Rectal smooth muscle tissue (tissue), 1 donor: ENCODE data around the gene POLE.

ENCODE experiments used
- H3K27ac ChIP-seq: one replicate; pipeline ENCODE4 v1.7.0; 2013; ENCODE audit warnings: low read depth, low read length, inconsistent platforms
- H3K27me3 ChIP-seq: one replicate; pipeline ENCODE4 v1.7.0; 2013; ENCODE audit warnings: low read length; ENCODE audit not compliant: control insufficient read depth, insufficient read depth
- H3K36me3 ChIP-seq: one replicate; pipeline ENCODE4 v1.7.0; 2013; ENCODE audit warnings: low read length; ENCODE audit not compliant: control insufficient read depth, insufficient read depth
- H3K4me1 ChIP-seq: one replicate; pipeline ENCODE4 v1.7.0; 2013; ENCODE audit warnings: low read length; ENCODE audit not compliant: control insufficient read depth, insufficient read depth
- H3K4me3 ChIP-seq: one replicate; pipeline ENCODE4 v1.7.0; 2013; ENCODE audit warnings: low read length
- H3K9ac ChIP-seq: one replicate; pipeline ENCODE4 v1.7.0; 2013; ENCODE audit warnings: low read length

The POLE gene

DNA sequence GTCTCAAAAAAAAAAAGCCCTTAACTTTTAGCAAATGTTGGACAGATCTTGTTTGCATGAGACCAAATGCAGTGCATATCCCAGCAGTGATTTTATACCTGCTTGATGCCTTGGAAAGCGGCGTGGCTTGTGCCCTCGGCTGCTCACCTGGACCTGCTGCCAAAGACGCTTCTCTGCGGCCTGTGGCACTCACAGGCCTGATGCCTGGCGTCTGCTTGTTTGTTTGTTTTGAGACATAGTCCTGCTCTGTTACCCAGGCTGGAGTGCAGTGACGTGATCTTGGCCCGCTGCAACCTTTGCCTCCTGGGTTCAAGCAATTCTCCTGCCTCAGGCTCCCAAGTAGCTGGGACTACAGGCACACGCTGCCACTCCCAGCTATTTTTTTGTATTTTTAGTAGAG is 28.7 kb upstream of the POLE start:
- H3K27ac ChIP-seq, result no peak overlapping the region
- H3K4me1 ChIP-seq, result peaks cover 4% of the 10 kb centered on the region
- no peak overlapping the region for H3K4me3 ChIP-seq
- H3K27me3 ChIP-seq, result no peaks in the 10 kb centered on the region
- no peak overlapping the region for H3K9ac ChIP-seq
- peaks cover 14% of the 10 kb centered on the region for H3K36me3 ChIP-seq

DNA sequence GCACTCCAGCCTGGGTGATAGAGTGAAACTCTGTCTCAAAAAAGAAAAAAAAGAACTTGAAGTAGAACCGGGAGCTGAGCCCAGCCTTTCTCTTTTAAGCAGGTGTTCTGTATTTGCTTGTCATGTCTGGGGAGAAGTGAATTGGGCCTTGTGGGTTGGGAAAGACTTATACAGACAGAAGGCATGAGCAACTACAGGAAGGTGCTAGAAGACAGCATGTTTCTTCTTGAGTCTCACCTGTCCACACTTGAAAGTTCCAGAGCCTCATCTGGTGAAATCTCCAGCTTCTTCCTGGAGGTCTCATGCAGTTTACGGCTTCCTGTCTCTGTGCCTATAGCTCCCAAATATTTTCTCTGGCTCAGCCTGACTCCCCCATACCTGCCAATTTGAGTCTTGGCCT is 26.0 kb upstream of the POLE start:
- Histone ChIP-seq H3K9ac (no peak overlapping the region), H3K36me3 (peaks cover 4% of the 10 kb centered on the region), H3K27me3 (no peaks in the 10 kb centered on the region), H3K4me1 (peaks cover 4% of the 10 kb centered on the region), H3K4me3 (no peak overlapping the region), H3K27ac (no peak overlapping the region)

DNA sequence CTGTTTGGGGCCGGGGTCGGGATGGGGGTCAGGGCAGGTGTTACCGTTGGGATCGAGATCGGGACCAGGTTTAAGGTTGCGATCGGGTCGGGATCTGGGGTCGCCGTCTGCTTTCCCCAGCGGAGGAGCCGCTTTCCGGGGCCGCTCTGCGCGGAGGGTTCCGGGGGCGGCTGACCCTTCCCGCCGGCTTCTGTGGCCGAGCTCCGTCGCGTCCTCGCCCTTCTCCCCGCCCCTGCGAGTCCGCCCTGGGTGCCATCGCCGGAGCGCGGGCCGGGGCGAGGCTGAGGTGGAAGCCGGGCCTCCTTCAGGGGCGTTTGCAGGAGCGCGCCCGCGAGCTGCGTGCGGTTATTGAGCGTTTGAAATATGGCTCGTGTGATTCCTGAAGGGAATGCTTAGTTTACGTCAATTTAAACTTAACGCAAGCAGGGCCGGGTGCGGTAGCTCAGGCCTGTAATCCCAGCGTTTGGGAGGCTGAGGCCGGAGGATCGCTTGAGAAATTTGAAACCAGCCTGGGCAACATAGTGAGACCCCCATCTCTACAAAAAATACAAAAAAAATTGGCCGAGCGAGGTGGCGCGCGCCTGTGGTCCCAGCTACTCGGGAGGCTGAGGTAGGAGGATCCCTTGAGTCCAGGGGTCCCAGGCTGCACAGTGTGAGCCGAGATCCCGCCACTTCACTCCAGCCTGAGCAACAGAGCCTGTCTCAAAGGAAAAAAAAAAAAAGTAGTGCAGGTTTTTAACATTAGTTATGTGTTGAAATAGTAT is 24.1 kb upstream of the POLE start:
- H3K27me3 ChIP-seq, result no peaks in the 10 kb centered on the region
- H3K4me1 ChIP-seq, result peaks cover 4% of the 10 kb centered on the region
- H3K9ac ChIP-seq, result peak overlapping the region; percentile 11
- H3K4me3 ChIP-seq, result peak overlapping the region; percentile 79
- no peak overlapping the region for H3K27ac ChIP-seq
- no peaks in the 10 kb centered on the region for H3K36me3 ChIP-seq

DNA sequence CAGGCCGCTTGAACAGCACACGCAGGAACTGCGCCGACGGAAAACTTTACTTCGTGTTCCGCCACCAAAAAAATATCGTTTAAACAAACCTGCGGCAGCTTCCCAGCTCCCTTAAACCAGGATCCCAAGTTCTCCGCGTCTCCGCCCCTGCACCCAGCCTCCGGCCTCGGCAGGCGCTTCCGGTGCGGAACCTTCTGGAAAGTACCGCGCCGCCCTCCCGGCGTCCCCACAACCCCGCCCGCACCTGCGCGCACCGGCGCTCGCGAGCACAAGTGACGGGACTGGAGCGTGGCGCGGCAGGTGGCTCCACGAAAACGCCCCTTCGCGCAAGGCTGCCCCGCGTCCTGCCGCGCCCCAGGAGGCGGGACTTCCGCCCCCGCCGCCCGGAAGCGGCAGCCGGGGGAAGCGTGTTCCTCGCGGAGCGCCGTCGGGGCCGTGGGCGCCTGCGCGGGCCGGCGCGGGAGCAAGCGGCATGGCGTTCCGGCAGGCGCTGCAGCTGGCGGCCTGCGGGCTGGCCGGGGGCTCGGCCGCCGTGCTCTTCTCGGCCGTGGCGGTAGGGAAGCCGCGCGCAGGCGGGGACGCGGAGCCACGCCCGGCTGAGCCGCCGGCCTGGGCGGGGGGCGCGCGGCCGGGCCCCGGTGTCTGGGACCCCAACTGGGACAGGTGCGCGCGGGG is 23.4 kb upstream of the POLE start, which contains the start of gene PGAM5:
PGAM5 (plus strand) TSS at position 438 of the 675 bp plus-strand sequence; CDS start at position 473, 35 bp downstream.
- H3K4me3 ChIP-seq, result peak within 1 kb of the TSS; percentile 79
- H3K27me3 ChIP-seq, result no peaks in the 10 kb centered on the region

DNA sequence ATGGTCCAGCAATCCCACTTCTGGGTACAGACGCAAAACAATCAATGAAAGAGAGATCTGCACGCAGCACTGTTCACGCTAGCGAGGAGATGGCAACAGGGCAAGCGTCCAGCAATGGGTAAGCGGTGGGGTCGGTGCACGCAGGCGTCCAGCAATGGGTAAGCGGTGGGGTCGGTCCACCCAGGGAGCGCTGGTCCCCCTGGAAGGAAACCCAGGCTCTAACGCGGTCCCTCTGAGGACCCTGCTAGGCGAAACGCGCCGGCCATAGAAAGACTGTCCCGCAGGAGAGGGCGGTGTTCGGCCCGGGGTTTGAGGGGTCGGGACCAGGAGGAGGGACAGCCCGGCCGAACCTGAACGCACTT is 22.9 kb upstream of the POLE start:
- no peaks in the 10 kb centered on the region for H3K36me3 ChIP-seq
- H3K27me3 ChIP-seq, result no peaks in the 10 kb centered on the region
- peak overlapping the region; percentile 79 for H3K4me3 ChIP-seq
- peak overlapping the region; percentile 70 for H3K27ac ChIP-seq
- H3K4me1 ChIP-seq, result peaks cover 4% of the 10 kb centered on the region
- H3K9ac ChIP-seq, result peak overlapping the region; percentile 83

More for the DNA sequence above, 23.4 kb upstream of the POLE start, which contains the start of gene PGAM5:
- Histone ChIP-seq H3K36me3 (no peaks in the 10 kb centered on the region), H3K27ac (peak within 1 kb of the TSS; percentile 70), H3K9ac (peak within 1 kb of the TSS; percentile 83), H3K4me1 (peaks cover 4% of the 10 kb centered on the region)

DNA sequence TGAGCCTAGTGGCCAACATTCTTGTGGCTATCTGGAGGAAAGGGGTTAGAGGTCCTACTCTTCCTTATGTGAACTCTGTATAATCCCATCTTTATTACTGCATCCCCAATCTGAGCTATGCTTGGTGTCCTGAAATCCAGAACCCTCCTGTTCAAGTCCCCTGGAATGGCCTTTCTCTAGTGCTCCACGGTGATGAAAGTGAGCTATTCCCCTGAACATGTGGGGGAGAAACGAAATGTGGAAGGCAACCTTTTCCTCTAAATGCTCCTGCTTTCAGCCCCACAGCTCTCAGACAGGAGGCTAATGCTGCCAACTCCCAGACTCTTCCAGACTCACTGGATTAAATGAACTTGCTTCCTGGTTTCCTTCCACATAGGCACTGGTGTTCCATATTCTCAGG is 21.0 kb upstream of the POLE start:
- Histone ChIP-seq H3K27me3 (no peaks in the 10 kb centered on the region), H3K4me3 (no peak overlapping the region), H3K9ac (no peak overlapping the region), H3K4me1 (peaks cover 4% of the 10 kb centered on the region), H3K27ac (no peak overlapping the region), H3K36me3 (peaks cover 4% of the 10 kb centered on the region)

DNA sequence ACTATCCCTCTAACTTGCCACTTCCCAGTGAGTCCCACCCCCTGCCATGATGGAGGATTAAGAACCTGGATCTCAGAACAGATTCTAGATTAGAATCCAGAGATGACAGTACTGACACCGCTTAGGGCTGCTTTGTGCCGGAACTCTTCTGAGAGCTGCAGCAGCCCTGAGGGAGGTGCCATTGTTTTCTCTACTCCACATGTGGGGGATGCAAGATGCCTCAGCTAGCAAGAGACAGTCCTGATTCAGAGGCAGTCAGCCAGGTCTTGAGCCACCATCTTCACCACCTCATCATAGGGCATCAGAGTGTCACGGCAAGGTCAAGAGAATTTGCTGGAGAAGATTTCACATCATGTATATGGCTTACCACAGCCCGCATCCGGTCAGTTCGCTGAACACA is 20.1 kb upstream of the POLE start:
- Histone ChIP-seq H3K4me1 (peaks cover 4% of the 10 kb centered on the region), H3K27ac (no peak overlapping the region), H3K9ac (no peak overlapping the region), H3K4me3 (no peak overlapping the region), H3K36me3 (peaks cover 4% of the 10 kb centered on the region), H3K27me3 (no peaks in the 10 kb centered on the region)

DNA sequence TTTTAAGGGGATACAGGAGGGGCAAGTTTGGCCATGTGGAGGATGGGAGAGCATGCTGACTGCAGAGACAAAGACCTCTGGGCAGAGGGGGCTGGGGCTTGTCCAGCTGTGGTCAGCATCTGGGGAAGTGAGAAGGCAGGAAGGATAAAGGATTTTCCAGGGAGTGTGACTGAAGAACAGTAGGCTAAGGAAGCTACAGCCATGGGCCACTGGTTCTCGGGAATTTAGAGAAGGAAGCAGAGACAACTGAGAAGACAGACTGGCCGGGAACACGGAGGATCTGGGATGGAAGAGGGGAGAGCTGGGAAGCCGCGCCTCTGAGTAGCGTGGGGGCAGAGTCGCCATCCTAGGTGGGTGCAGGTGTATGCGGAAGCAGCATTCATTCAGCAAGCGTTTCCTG is 16.5 kb upstream of the POLE start:
- H3K36me3 ChIP-seq, result peaks cover 4% of the 10 kb centered on the region
- H3K4me3 ChIP-seq, result no peak overlapping the region
- no peak overlapping the region for H3K27ac ChIP-seq
- H3K27me3 ChIP-seq, result no peaks in the 10 kb centered on the region
- no peak overlapping the region for H3K9ac ChIP-seq
- H3K4me1 ChIP-seq, result no peaks in the 10 kb centered on the region

DNA sequence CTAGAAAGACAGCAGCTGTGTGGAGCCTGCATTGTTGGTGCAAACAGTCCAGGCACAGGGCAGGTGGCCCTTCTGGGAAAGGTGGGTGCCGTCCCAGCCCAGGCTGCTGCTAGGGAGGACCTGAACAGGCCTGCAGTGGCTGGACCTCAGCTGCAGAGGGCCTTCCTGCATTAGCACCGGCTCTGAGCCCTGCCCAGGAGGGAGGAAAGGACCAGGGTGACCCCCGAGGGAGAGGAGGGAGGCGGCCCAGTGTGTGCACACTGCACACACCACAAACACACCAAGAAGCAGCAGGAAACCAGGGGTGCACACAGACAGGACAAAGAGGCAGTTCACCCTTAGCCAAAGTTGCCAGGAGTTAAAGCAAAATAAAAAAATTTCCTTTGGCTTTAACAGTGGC is 15.5 kb upstream of the POLE start:
- Histone ChIP-seq H3K9ac (no peak overlapping the region), H3K27me3 (no peaks in the 10 kb centered on the region), H3K4me1 (no peaks in the 10 kb centered on the region), H3K27ac (no peak overlapping the region), H3K36me3 (peaks cover 4% of the 10 kb centered on the region), H3K4me3 (no peak overlapping the region)

DNA sequence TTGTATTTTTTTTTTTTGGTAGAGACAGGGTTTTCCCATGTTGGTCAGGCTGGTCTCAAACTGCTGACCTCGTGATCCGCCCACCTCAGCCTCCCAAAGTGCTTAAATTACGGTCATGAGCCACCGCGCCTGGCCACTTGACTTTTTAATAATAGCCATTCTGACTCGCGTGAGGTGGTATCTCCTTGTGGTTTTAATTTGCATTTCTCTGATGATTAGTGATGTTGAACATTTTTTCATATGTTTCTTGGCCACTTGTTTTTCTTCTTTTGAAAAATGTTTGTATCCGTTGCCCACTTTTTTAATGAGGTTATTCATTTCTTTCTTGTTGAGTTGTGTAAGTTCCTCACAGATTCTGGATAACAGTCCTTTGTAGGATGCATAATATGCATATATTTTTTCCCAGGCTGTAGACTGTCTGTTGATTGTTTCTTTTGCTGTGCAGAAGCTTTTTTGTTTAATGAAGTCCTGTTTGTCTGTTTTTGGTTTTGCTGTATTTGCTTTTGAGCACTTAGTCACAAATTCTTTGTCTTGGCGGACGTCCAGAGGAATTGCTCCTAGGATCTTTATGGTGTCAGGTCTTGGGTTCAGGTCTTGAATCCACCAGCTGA is 13.2 kb upstream of the POLE start:
- Histone ChIP-seq H3K4me3 (no peak overlapping the region), H3K36me3 (peaks cover 4% of the 10 kb centered on the region), H3K9ac (no peak overlapping the region), H3K27ac (no peak overlapping the region), H3K27me3 (no peaks in the 10 kb centered on the region), H3K4me1 (no peaks in the 10 kb centered on the region)

DNA sequence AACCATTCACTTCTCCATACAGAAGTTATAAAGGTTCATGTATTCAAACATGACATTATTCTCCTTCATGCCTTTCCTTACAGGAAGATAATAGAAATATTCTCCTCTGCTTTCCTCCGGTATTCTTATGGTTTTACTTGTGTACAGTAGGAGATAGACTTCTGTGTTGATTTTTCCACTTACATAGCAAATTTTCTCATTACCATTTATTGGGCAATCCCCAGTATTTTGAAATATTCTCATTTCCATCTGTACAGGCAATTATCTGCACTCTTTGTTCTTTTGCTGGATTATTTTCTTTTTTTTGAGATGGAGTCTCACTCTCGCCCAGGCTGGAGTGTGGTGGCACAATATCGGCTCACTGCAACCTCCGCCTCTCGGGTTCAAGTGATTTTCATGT is 11.2 kb upstream of the POLE start:
- no peaks in the 10 kb centered on the region for H3K27me3 ChIP-seq
- H3K27ac ChIP-seq, result no peak overlapping the region
- H3K4me1 ChIP-seq, result no peaks in the 10 kb centered on the region
- no peak overlapping the region for H3K9ac ChIP-seq
- H3K36me3 ChIP-seq, result no peaks in the 10 kb centered on the region
- H3K4me3 ChIP-seq, result no peak overlapping the region

DNA sequence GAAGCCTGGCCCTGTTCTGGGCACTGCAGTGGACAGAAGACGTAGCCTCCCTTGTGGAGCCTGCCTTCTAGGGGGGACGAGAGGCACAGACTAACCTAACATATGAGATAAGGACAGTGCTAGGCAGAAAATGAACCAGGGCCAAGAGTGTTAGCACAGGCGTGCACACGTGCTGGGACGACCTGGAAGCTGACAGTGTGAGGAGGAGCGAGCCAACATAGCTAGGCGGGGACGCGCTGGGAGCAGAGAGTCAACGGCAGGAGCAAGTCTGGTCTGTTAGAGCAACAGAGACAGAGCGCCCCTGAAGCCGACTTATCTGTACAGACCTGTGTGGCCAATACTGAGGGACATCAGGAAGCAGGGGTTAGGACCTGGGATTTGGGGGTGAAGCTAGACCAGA is 8.3 kb upstream of the POLE start:
- no peaks in the 10 kb centered on the region for H3K36me3 ChIP-seq
- no peak overlapping the region for H3K27ac ChIP-seq
- no peak overlapping the region for H3K9ac ChIP-seq
- H3K4me1 ChIP-seq, result no peaks in the 10 kb centered on the region
- H3K27me3 ChIP-seq, result no peaks in the 10 kb centered on the region
- no peak overlapping the region for H3K4me3 ChIP-seq
